Endothelial cell of umbilical vein (primary cell): ENCODE measurements around the gene RPS2. TPM values are rescaled to one million over a fixed set of nuclear protein-coding genes. Genes with fewer than 3 reads are reported as not detected.

Source experiments
- BruUV-seq: library from RNA; stranded (reverse); fragments of 400-500 nt; replicated peaks from 2 replicates; lab custom pipeline; 2021; lab: Mats Ljungman, UMichigan
- CTCF ChIA-PET: fragments of 300-600, 350-600 bp; sonication (Branson Sonifier 250); formaldehyde crosslinking; loops from one replicate; lab custom pipeline; 2021; ENCODE audit warnings: antibody characterized with exemption, inconsistent platforms; lab: Charles Lee
- POLR2A ChIA-PET: fragments of 300-600, 350-600 bp; sonication (Branson Sonifier 250); formaldehyde crosslinking; loops from one replicate; lab custom pipeline; 2021; ENCODE audit warnings: antibody characterized with exemption, inconsistent platforms; lab: Charles Lee
- DNase-seq: peaks from one replicate; pipeline ENCODE4 v3.0.0-alpha.2; 2011; ENCODE audit warnings: low read depth, low spot score
- FAIRE-seq: peaks from 2 replicates; lab custom pipeline; 2011; peaks lifted over from hg19 to GRCh38; lab: Jason Lieb, UNC
- H2AFZ ChIP-seq: 2 replicates; pipeline ENCODE4 v1.6.0; 2012; ENCODE audit warnings: low read depth, low read length, control low read depth, inconsistent platforms
- H3K27ac ChIP-seq: 2 replicates; pipeline ENCODE4 v1.5.1; 2011; ENCODE audit warnings: low read depth, mild to moderate bottlenecking, control low read depth, low read length, moderate library complexity; ENCODE audit not compliant: insufficient read depth
- H3K27me3 ChIP-seq, 2 experiments: 2 replicates each; pipeline versions ENCODE4 v1.6.0 to v1.6.1; 2011; ENCODE audit warnings: low read length in 2 of 2, mixed read lengths in 1 of 2; ENCODE audit not compliant: control insufficient read depth in 2 of 2, insufficient read depth in 2 of 2
- H3K36me3 ChIP-seq, 2 experiments: 2 replicates in 1 of 2; 3 replicates in 1 of 2; pipeline ENCODE4 v1.5.1; 2011; ENCODE audit warnings: low read length in 2 of 2, mild to moderate bottlenecking in 1 of 2, moderate library complexity in 1 of 2; ENCODE audit not compliant: control insufficient read depth in 2 of 2, insufficient read depth in 2 of 2; ENCODE audit errors: extremely low read depth in 1 of 2
- H3K4me1 ChIP-seq: 3 replicates; pipeline ENCODE4 v1.5.1; 2011; ENCODE audit warnings: mild to moderate bottlenecking, low read length; ENCODE audit not compliant: control insufficient read depth, insufficient read depth; ENCODE audit errors: extremely low read depth
- H3K4me2 ChIP-seq: 2 replicates; pipeline ENCODE4 v1.6.1; 2011; ENCODE audit warnings: low read length, control low read depth, mixed read lengths; ENCODE audit not compliant: insufficient read depth
- H3K4me3 ChIP-seq, 3 experiments: fragments of 200-600 bp in 1 of 3; sonication (generic), shearing (Covaris generic) in 1 of 3; replicated peaks in 1 of 3; 2 replicates each; pipeline ENCODE4 v1.5.1; 2011 to 2016; ENCODE audit warnings: control low read depth in 3 of 3, low read length in 3 of 3, mild to moderate bottlenecking in 2 of 3, inconsistent platforms in 1 of 3, low read depth in 1 of 3, moderate library complexity in 1 of 3; ENCODE audit not compliant: insufficient read depth in 1 of 3
- H3K79me2 ChIP-seq: 2 replicates; pipeline ENCODE4 v1.6.0; 2012; ENCODE audit warnings: low read length, inconsistent platforms; ENCODE audit not compliant: control insufficient read depth, insufficient read depth
- H3K9ac ChIP-seq: replicated peaks from 2 replicates; pipeline ENCODE3; 2011; ENCODE audit warnings: low read length, control low read depth; ENCODE audit not compliant: insufficient read depth; ENCODE audit errors: extremely low read depth
- H3K9me1 ChIP-seq: replicated peaks from 3 replicates; pipeline ENCODE4 v1.6.0; 2011; ENCODE audit warnings: mild to moderate bottlenecking, low read length; ENCODE audit not compliant: control insufficient read depth, insufficient read depth; ENCODE audit errors: extremely low read depth
- H3K9me3 ChIP-seq: replicated peaks from 2 replicates; pipeline ENCODE4 v1.5.1; 2012; ENCODE audit warnings: low read length, inconsistent platforms; ENCODE audit not compliant: control insufficient read depth, insufficient read depth
- H4K20me1 ChIP-seq: replicated peaks from 2 replicates; pipeline ENCODE3; 2011; ENCODE audit warnings: mild to moderate bottlenecking, low read length; ENCODE audit not compliant: control insufficient read depth, insufficient read depth; ENCODE audit errors: extremely low read depth
- EZH2 ChIP-seq: IDR thresholded peaks from 2 replicates; pipeline ENCODE4 v1.6.1; 2012; ENCODE audit warnings: borderline replicate concordance, low read depth, mild to moderate bottlenecking, moderate library complexity, low read length, inconsistent platforms; ENCODE audit not compliant: severe bottlenecking
- FOS ChIP-seq: IDR thresholded peaks from 2 replicates; pipeline ENCODE4 v1.6.1; 2011; ENCODE audit warnings: mild to moderate bottlenecking, low read length, moderate library complexity, borderline replicate concordance; ENCODE audit not compliant: insufficient read depth
- GATA2 ChIP-seq: IDR thresholded peaks from 2 replicates; pipeline ENCODE4 v1.7.0; 2011; ENCODE audit warnings: low read depth, mild to moderate bottlenecking, moderate library complexity, mixed read lengths, low read length; ENCODE audit not compliant: insufficient read length, insufficient read depth
- JUN ChIP-seq: IDR thresholded peaks from 2 replicates; pipeline ENCODE4 v1.6.1; 2011; ENCODE audit warnings: borderline replicate concordance, low read depth; ENCODE audit not compliant: insufficient read length, insufficient read depth
- MYC ChIP-seq: IDR thresholded peaks from one replicate; pipeline ENCODE4 v1.6.1; 2011; ENCODE audit warnings: mild to moderate bottlenecking, low read depth, low read length
- POLR2A ChIP-seq: IDR thresholded peaks from 2 replicates; pipeline ENCODE4 v1.6.1; 2012; ENCODE audit warnings: low read depth, mild to moderate bottlenecking, control low read depth, low read length
- POLR2AphosphoS5 ChIP-seq: IDR thresholded peaks from 2 replicates; pipeline ENCODE4 v1.6.1; 2012; ENCODE audit warnings: low read depth, mild to moderate bottlenecking, control low read depth, low read length, moderate library complexity; ENCODE audit not compliant: insufficient read depth
- dilution Hi-C: fragments of 300-500 bp; cut with MboI; formaldehyde crosslinking; loops from one replicate; pipeline ENCODE4 v1.15.0; 2019; ENCODE audit warnings: low sequenced_read_pairs; ENCODE audit not compliant: extremely low pct_ligation_motif_present
- intact Hi-C: fragments of 100-400 bp; cut with micrococcal nuclease; formaldehyde crosslinking; loops from one replicate; pipeline ENCODE4 v1.10.0; 2022
- polyA plus RNA-seq, 4 experiments: library from polyadenylated mRNA; depleted of rRNA in 3 of 4; stranded (reverse) in 3 of 4; unstranded in 1 of 4; fragments of >200 nt; gene quantifications; 2 replicates each; pipeline versions ENCODE4 v1.2.1 to v1.2.3, GENCODE V29; 2011 to 2012; ENCODE audit warnings: missing spikeins in 1 of 4
- total RNA-seq: library from RNA; stranded (reverse); gene quantifications from 2 replicates; pipeline ENCODE4 v1.2.3, GENCODE V29; 2021
- TF ChIP-seq, protein P1 (sequence below): IDR thresholded peaks from 2 replicates; pipeline ENCODE4 v1.6.1; 2011; ENCODE audit not compliant: insufficient read depth, insufficient read length
- TF ChIP-seq, protein P2 (sequence below), 2 donors: IDR thresholded peaks; 1 replicate in 1 of 2; 2 replicates in 1 of 2; pipeline ENCODE4 v1.5.1; 2011; ENCODE audit warnings: low read length in 2 of 2, mild to moderate bottlenecking in 2 of 2, moderate library complexity in 2 of 2, control low read depth in 1 of 2, inconsistent platforms in 1 of 2, low read depth in 1 of 2; ENCODE audit not compliant: insufficient read depth in 1 of 2; ENCODE audit errors: extremely low read depth in 1 of 2

RPS2 gene
- total and polyA plus RNA-seq, 2 donors (not counting 3 experiments of a cell fraction or from before 2014, with no cell fraction given), result 2,793 to 9,021 TPM

DNA sequence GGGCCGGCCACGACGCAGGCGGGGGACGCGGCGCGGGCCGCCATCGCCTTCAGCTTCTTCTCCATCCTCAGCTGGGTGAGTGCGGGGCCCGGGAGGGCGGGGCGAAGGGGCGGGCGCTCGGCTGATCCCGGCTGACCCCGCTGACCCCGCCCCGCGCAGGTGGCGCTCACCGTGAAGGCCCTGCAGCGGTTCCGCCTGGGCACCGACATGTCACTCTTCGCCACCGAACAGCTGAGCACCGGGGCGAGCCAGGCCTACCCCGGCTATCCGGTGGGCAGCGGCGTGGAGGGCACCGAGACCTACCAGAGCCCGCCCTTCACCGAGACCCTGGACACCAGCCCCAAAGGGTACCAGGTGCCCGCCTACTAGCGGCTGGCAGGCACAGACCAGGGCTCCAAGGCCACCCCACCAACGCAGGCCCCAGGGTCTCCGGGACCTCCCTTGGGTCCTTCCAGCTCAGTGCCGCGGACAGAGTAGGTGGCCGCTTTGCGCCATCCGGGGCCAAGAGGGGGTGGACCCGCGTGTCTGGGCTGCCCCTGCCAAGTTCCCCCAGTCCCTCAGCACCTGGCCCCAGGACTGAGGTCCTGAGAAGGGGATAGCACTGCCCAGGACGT lies 28.2 kb upstream of the RPS2 start:
- Histone ChIP-seq H3K4me3 (no peak overlapping the region), H3K9ac (no peak overlapping the region), H3K4me1 (peaks cover 7% of the 10 kb centered on the region), H4K20me1 (no peaks in the 10 kb centered on the region), H3K9me1 (no peaks in the 10 kb centered on the region), H3K27ac (no peak overlapping the region), H3K27me3 (peaks cover 23 to 24% of the 10 kb centered on the region in 2 experiments), H3K36me3 (peaks cover 0 to 5% of the 10 kb centered on the region in 2 experiments), H3K9me3 (no peaks in the 10 kb centered on the region), H3K79me2 (no peaks in the 10 kb centered on the region), H3K4me2 (no peak overlapping the region), H2AFZ (peak overlapping the region; percentile 90)
- intact Hi-C loops, result no loop called here
- TF ChIP-seq, protein P1, sequence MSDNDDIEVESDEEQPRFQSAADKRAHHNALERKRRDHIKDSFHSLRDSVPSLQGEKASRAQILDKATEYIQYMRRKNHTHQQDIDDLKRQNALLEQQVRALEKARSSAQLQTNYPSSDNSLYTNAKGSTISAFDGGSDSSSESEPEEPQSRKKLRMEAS, result no peak
- no peak for TF ChIP-seq FOS
- TF ChIP-seq GATA2, result no peak
- no peak for TF ChIP-seq EZH2
- TF ChIP-seq POLR2AphosphoS5, result no peak
- TF ChIP-seq, protein P2, sequence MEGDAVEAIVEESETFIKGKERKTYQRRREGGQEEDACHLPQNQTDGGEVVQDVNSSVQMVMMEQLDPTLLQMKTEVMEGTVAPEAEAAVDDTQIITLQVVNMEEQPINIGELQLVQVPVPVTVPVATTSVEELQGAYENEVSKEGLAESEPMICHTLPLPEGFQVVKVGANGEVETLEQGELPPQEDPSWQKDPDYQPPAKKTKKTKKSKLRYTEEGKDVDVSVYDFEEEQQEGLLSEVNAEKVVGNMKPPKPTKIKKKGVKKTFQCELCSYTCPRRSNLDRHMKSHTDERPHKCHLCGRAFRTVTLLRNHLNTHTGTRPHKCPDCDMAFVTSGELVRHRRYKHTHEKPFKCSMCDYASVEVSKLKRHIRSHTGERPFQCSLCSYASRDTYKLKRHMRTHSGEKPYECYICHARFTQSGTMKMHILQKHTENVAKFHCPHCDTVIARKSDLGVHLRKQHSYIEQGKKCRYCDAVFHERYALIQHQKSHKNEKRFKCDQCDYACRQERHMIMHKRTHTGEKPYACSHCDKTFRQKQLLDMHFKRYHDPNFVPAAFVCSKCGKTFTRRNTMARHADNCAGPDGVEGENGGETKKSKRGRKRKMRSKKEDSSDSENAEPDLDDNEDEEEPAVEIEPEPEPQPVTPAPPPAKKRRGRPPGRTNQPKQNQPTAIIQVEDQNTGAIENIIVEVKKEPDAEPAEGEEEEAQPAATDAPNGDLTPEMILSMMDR (IDR thresholded peaks at IDR 0.05; ENCODE audit: extremely low read depth in 1 of 2, insufficient read depth in 1 of 2, low read depth in 1 of 2, low read length in 2 of 2), result no peak
- TF ChIP-seq POLR2A, result no peak
- TF ChIP-seq JUN, result no peak
- no peak for TF ChIP-seq MYC
- FAIRE-seq (no peak), DNase-seq (no peak)
- ChIA-PET POLR2A (interaction anchor here (0.9 to 1.3 kb wide), 2 partner anchors 28 to 163 kb away, joined by 4 to 5 read pairs; partner anchors contain the start of genes RPS2 and TRAF7), CTCF (interaction anchor here (2.5 to 3.9 kb wide), 2 partner anchors 10 to 148 kb away, joined by 9 to 23 read pairs; no protein-coding TSS in a partner anchor)
- dilution Hi-C loops, result no loop called here
- no TSS peak for BruUV-seq
